ENCODE data around the gene CELF5.
"Not testable (repeated sequence)": the region's sequence is repeated elsewhere in the genome, so short reads cannot be mapped to it uniquely, and the experiment has no call there.

The CELF5 gene

GRCh38 chr19:3190921-3191805 lies 33.3 kb upstream of the CELF5 start:
- no peak for DNase-seq

GRCh38 chr19:3191806-3192104 lies 32.7 kb upstream of the CELF5 start:
- DNase-seq = not testable (repeated sequence)

GRCh38 chr19:3192228-3192635 lies 32.2 kb upstream of the CELF5 start:
- no peak for DNase-seq

GRCh38 chr19:3192684-3193083 lies 31.8 kb upstream of the CELF5 start:
- DNase-seq = no peak

- no peak for DNase-seq
Measured at GRCh38 chr19:3193256-3194105, 31.0 kb upstream of the CELF5 start.

- no peak for DNase-seq
Measured at GRCh38 chr19:3194106-3195087, 30.1 kb upstream of the CELF5 start.

GRCh38 chr19:3196064-3196932 lies 28.2 kb upstream of the CELF5 start:
- no peak for DNase-seq

GRCh38 chr19:3196933-3197205 lies 27.6 kb upstream of the CELF5 start:
- no peak for DNase-seq

GRCh38 chr19:3198901-3199700 lies 25.4 kb upstream of the CELF5 start:
- DNase-seq = no peak

- no peak for DNase-seq
Measured at GRCh38 chr19:3201072-3201700, 23.3 kb upstream of the CELF5 start.

GRCh38 chr19:3201911-3202310 lies 22.6 kb upstream of the CELF5 start:
- DNase-seq = no peak

GRCh38 chr19:3202346-3202745 lies 22.1 kb upstream of the CELF5 start:
- no peak for DNase-seq

- DNase-seq = not testable (repeated sequence)
Measured at GRCh38 chr19:3202895-3203294, 21.6 kb upstream of the CELF5 start.

GRCh38 chr19:3203805-3204645 lies 20.4 kb upstream of the CELF5 start:
- no peak for DNase-seq

- no peak for DNase-seq
Measured at GRCh38 chr19:3204646-3205275, 19.7 kb upstream of the CELF5 start.

- no peak for DNase-seq
Measured at GRCh38 chr19:3206216-3206953, 18.1 kb upstream of the CELF5 start.

GRCh38 chr19:3207461-3208242 lies 16.8 kb upstream of the CELF5 start:
- DNase-seq = no peak

Measured in retina (tissue), 1 donor.